ENCODE measurements around the gene DENND4B. TPM values are rescaled to one million over a fixed set of nuclear protein-coding genes. Genes with fewer than 3 reads are reported as not detected.
"Not testable (repeated sequence)": the region's sequence is repeated elsewhere in the genome, so short reads cannot be mapped to it uniquely, and the experiment has no call there.

The DENND4B gene
- total RNA-seq = 100 to 1,000 TPM; 161 to 205 TPM

- no peaks in the 10 kb centered on the region for H3K9me3 Mint-ChIP-seq
- H3K4me1 Mint-ChIP-seq (ENCODE audit: low read depth in 2 of 2) = peaks cover 45 to 46% of the 10 kb centered on the region in 2 donors
- DNase-seq (ENCODE audit: low spot score) (peak; percentile 87), ATAC-seq (peak; percentile 82 to 85)
- peaks cover 23% of the 10 kb centered on the region for H3K36me3 Mint-ChIP-seq
- peak within 1 kb of the TSS; percentile 98 for H3K27ac Mint-ChIP-seq
- H3K4me3 Mint-ChIP-seq = peak within 1 kb of the TSS; percentile 92
- no peaks in the 10 kb centered on the region for H3K27me3 Mint-ChIP-seq
These were observed at the start of gene DENND4B for GRCh38 chr1:153946622-153947241. Gene DENND4B (minus strand): TSS chr1:153946718. CDS start chr1:153944374, 2,344 bp downstream.

- Mint-ChIP-seq H3K4me3 (no peak overlapping the region), H3K36me3 (peaks cover 24% of the 10 kb centered on the region), H3K9me3 (no peaks in the 10 kb centered on the region), H3K27ac (no peak overlapping the region), H3K27me3 (no peaks in the 10 kb centered on the region), H3K4me1 (ENCODE audit: low read depth in 2 of 2) (peaks cover 23 to 25% of the 10 kb centered on the region in 2 donors)
- ATAC-seq (no peak), DNase-seq (ENCODE audit: low spot score) (no peak)
These were observed 49.1 kb upstream of the DENND4B start for GRCh38 chr1:153995640-153996039.

- H3K4me1 Mint-ChIP-seq (ENCODE audit: low read depth in 2 of 2) = peaks cover 28 to 30% of the 10 kb centered on the region in 2 donors
- ATAC-seq = no peak
- no peak overlapping the region for H3K4me3 Mint-ChIP-seq
- H3K27me3 Mint-ChIP-seq = no peaks in the 10 kb centered on the region
- H3K27ac Mint-ChIP-seq = no peak overlapping the region
- peaks cover 2% of the 10 kb centered on the region for H3K9me3 Mint-ChIP-seq
- peaks cover 24% of the 10 kb centered on the region for H3K36me3 Mint-ChIP-seq
- DNase-seq (ENCODE audit: low spot score) = no peak
These were observed 48.7 kb upstream of the DENND4B start for GRCh38 chr1:153995202-153995601.

- H3K4me1 Mint-ChIP-seq (ENCODE audit: low read depth in 2 of 2) = peaks cover 36 to 39% of the 10 kb centered on the region in 2 donors
- no peak for DNase-seq (ENCODE audit: low spot score)
These were observed 45.3 kb upstream of the DENND4B start for GRCh38 chr1:153991806-153992205.

GRCh38 chr1:153991151-153991630 lies 44.7 kb upstream of the DENND4B start:
- Mint-ChIP-seq H3K4me1 (ENCODE audit: low read depth in 2 of 2) (peaks cover 42 to 45% of the 10 kb centered on the region in 2 donors), H3K9me3 (peaks cover 2% of the 10 kb centered on the region), H3K4me3 (peak overlapping the region; percentile 95), H3K27me3 (no peaks in the 10 kb centered on the region), H3K27ac (peak overlapping the region; percentile 95 to 98), H3K36me3 (peaks cover 24% of the 10 kb centered on the region)
- no peak for ATAC-seq
- DNase-seq (ENCODE audit: low spot score) = no peak

More at GRCh38 chr1:153991806-153992205, 45.3 kb upstream of the DENND4B start:
- ATAC-seq = no peak
- Mint-ChIP-seq H3K9me3 (peaks cover 2% of the 10 kb centered on the region), H3K4me3 (peak overlapping the region; percentile 95), H3K27me3 (no peaks in the 10 kb centered on the region), H3K36me3 (peaks cover 24% of the 10 kb centered on the region), H3K27ac (peak overlapping the region; percentile 95 to 98)

- peak; percentile 92 for DNase-seq (ENCODE audit: low spot score)
- Mint-ChIP-seq H3K27me3 (peaks cover 3 to 5% of the 10 kb centered on the region in 2 donors), H3K36me3 (peaks cover 22% of the 10 kb centered on the region), H3K4me3 (peak within 1 kb of the TSS; percentile 95), H3K27ac (peak within 1 kb of the TSS; percentile 95 to 98), H3K9me3 (peaks cover 2% of the 10 kb centered on the region), H3K4me1 (ENCODE audit: low read depth in 2 of 2) (peaks cover 43 to 48% of the 10 kb centered on the region in 2 donors)
- ATAC-seq = peak; percentile 93 to 96
These were observed 44.1 kb upstream of the DENND4B start, which contains the start of gene RPS27 for GRCh38 chr1:153990468-153991150. Gene RPS27 (plus strand): TSS chr1:153990762. CDS start chr1:153990797, 35 bp downstream.

- Mint-ChIP-seq H3K4me3 (no peak overlapping the region), H3K9me3 (peaks cover 2% of the 10 kb centered on the region), H3K36me3 (peaks cover 16% of the 10 kb centered on the region), H3K27me3 (peaks cover 11 to 18% of the 10 kb centered on the region in 2 donors), H3K4me1 (ENCODE audit: low read depth in 2 of 2) (peaks cover 40 to 54% of the 10 kb centered on the region in 2 donors), H3K27ac (peak overlapping the region in 1 of 2 donors; percentile 65)
- no peak for DNase-seq (ENCODE audit: low spot score)
- no peak for ATAC-seq
These were observed 41.1 kb upstream of the DENND4B start for GRCh38 chr1:153987621-153988020.

- DNase-seq (ENCODE audit: low spot score) (no peak), ATAC-seq (no peak)
- peak within 1 kb of the TSS; percentile 82 for H3K4me3 Mint-ChIP-seq
- H3K36me3 Mint-ChIP-seq = peaks cover 2% of the 10 kb centered on the region
- peak within 1 kb of the TSS; percentile 61 to 65 for H3K27ac Mint-ChIP-seq
- H3K27me3 Mint-ChIP-seq = peaks cover 11 to 18% of the 10 kb centered on the region in 2 donors
- H3K9me3 Mint-ChIP-seq = peaks cover 2% of the 10 kb centered on the region
- peaks cover 28 to 41% of the 10 kb centered on the region in 2 donors for H3K4me1 Mint-ChIP-seq (ENCODE audit: low read depth in 2 of 2)
These were observed 39.6 kb upstream of the DENND4B start, which contains the start of gene RAB13 for GRCh38 chr1:153985941-153986761. Gene RAB13 (minus strand): TSS chr1:153986339. CDS start chr1:153986236, 103 bp downstream.

- Mint-ChIP-seq H3K27me3 (peaks cover 11 to 18% of the 10 kb centered on the region in 2 donors), H3K4me3 (peak overlapping the region; percentile 82), H3K9me3 (peaks cover 2% of the 10 kb centered on the region), H3K4me1 (ENCODE audit: low read depth in 2 of 2) (peaks cover 24 to 37% of the 10 kb centered on the region in 2 donors), H3K36me3 (no peaks in the 10 kb centered on the region), H3K27ac (peak overlapping the region; percentile 61 to 65)
- DNase-seq (ENCODE audit: low spot score) (no peak), ATAC-seq (peak; percentile 60 to 69)
These were observed 38.9 kb upstream of the DENND4B start for GRCh38 chr1:153985341-153985912.

GRCh38 chr1:153984123-153984894 lies 37.8 kb upstream of the DENND4B start:
- H3K27me3 Mint-ChIP-seq = peaks cover 11 to 18% of the 10 kb centered on the region in 2 donors
- no peak for ATAC-seq

GRCh38 chr1:153981735-153982134 lies 35.2 kb upstream of the DENND4B start:
- ATAC-seq; DNase-seq (ENCODE audit: low spot score); H3K4me3 Mint-ChIP-seq; H3K27ac Mint-ChIP-seq; H3K9me3 Mint-ChIP-seq; H3K36me3 Mint-ChIP-seq: not testable (repeated sequence)
- H3K27me3 Mint-ChIP-seq = peaks cover 11 to 18% of the 10 kb centered on the region in 2 donors
- peaks cover 27 to 38% of the 10 kb centered on the region in 2 donors for H3K4me1 Mint-ChIP-seq (ENCODE audit: low read depth in 2 of 2)

More at GRCh38 chr1:153984123-153984894, 37.8 kb upstream of the DENND4B start:
- Mint-ChIP-seq H3K9me3 (no peaks in the 10 kb centered on the region), H3K4me1 (ENCODE audit: low read depth in 2 of 2) (peaks cover 18 to 29% of the 10 kb centered on the region in 2 donors), H3K36me3 (no peaks in the 10 kb centered on the region), H3K27ac (peak overlapping the region in 1 of 2 donors; percentile 1), H3K4me3 (peak overlapping the region; percentile 18)
- peak; percentile 22 for DNase-seq (ENCODE audit: low spot score)

GRCh38 chr1:153979091-153979490 lies 32.6 kb upstream of the DENND4B start:
- peaks cover 21 to 30% of the 10 kb centered on the region in 2 donors for H3K4me1 Mint-ChIP-seq (ENCODE audit: low read depth in 2 of 2)
- ATAC-seq; H3K27me3 Mint-ChIP-seq; DNase-seq (ENCODE audit: low spot score); H3K9me3 Mint-ChIP-seq: not testable (repeated sequence)
- H3K4me3 Mint-ChIP-seq = peak overlapping the region; percentile 99
- H3K27ac Mint-ChIP-seq = peak overlapping the region; percentile 86 to 94
- peaks cover 11% of the 10 kb centered on the region for H3K36me3 Mint-ChIP-seq

Data from natural killer cell treated with Interleukin-12 subunit alpha and Interleukin-12 subunit beta and Interleukin-15 and Interleukin-18, amount 100 ng/mL, for 72 hours (primary cell).